OCI-LY3 (cell line): Measurements from ENCODE around the gene PIEZO2.

ENCODE experiments used
- EZH2phosphoT487 ChIP-seq: fragments of 200-600 bp; shearing (Covaris generic); IDR thresholded peaks from 2 replicates; pipeline ENCODE4 v1.6.1; 2018; ENCODE audit warnings: antibody characterized with exemption, mixed run types, low read depth
- TF ChIP-seq, protein P1 (sequence below): fragments of 200-600, 300-600 bp; sonication (generic); IDR thresholded peaks from 2 replicates; pipeline ENCODE4 v1.5.1; 2014; ENCODE audit warnings: antibody characterized with exemption, low read length, low read depth

DNA sequence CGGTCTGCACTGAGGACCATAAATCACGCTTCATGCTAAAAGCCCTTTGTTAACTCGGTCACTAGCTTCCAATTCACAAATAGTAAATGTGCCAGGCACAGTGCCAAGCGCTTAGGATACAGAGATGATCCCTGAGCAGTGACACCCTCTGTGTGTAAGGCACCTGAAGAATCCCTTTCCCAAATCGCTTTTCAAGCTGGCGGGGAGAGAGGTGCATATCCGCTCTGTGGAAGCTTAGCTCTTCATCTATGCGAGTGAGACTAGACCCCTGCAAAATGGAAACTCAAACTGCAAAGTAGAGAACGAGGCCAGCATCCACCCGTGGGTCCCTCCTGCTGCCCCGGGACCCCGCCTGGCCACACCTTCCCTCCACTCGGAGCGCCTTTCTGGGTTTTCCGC lies 2.4 kb downstream of the PIEZO2 start:
- TF ChIP-seq, protein P1, sequence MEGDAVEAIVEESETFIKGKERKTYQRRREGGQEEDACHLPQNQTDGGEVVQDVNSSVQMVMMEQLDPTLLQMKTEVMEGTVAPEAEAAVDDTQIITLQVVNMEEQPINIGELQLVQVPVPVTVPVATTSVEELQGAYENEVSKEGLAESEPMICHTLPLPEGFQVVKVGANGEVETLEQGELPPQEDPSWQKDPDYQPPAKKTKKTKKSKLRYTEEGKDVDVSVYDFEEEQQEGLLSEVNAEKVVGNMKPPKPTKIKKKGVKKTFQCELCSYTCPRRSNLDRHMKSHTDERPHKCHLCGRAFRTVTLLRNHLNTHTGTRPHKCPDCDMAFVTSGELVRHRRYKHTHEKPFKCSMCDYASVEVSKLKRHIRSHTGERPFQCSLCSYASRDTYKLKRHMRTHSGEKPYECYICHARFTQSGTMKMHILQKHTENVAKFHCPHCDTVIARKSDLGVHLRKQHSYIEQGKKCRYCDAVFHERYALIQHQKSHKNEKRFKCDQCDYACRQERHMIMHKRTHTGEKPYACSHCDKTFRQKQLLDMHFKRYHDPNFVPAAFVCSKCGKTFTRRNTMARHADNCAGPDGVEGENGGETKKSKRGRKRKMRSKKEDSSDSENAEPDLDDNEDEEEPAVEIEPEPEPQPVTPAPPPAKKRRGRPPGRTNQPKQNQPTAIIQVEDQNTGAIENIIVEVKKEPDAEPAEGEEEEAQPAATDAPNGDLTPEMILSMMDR = no peak
- no peak for TF ChIP-seq EZH2phosphoT487
